NCI-H187 (cell line): ENCODE data around the gene PRKCH.

Experiments
- DNase-seq, 2 experiments: peaks; one replicate each; lab custom pipeline; 2025; lab: John Stamatoyannopoulos, UW

PRKCH gene

DNA sequence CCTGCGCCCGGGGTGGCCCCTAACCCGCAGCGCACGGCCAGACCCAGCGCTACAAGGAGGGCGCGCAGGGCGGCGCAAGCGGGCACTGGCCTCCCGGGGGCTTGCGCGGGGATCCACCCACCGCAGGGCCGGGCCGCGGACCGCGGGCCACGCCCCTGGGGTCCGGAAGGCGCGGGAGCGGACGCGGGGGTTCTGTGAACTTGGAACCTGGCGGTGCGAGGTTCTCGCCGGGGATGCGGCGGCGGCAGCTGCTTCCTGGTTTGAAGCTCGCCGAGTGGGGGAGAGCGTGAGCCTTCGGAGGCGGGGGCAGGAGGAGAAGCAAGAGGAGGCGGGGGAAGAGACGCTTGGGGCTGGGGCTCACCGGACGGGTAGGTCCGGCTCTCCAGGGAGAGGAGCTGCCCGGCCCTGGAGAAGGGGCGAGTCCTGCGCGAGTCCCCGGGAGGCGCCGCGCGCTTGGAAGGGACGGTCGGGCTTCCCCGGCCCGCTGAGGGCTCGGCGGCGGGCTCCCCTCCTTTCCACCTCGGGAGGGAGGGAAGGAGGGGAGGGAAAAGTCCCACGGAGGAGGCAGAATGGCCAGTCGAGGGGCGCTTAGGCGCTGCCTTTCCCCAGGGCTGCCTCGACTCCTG lies at the start of gene PRKCH:
Gene PRKCH, plus strand, starts transcription at position 195 of the 626 bp plus-strand sequence. CDS start 523 bp downstream, outside the sequence.
- DNase-seq: peak; percentile 19 to 21

DNA sequence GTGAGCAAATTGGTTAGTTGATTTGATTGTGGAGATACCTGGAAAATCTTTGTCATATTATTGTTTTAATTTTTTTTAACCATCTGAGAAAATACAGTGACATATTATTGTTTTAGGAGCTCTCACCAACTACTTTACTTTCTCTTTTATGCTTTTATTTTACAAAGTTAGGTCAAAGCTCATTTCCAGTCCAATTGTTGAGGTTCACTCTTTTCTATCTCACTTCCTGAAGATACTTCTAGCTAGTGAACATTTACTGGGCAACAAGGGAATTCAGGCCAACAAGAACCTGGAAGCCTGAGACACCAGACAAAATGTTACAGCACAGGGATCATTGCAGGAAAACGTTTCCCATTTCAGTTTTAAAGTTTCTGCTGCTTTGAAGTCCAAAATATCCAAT lies 44.1 kb upstream of the PRKCH start:
- no peak for DNase-seq

DNA sequence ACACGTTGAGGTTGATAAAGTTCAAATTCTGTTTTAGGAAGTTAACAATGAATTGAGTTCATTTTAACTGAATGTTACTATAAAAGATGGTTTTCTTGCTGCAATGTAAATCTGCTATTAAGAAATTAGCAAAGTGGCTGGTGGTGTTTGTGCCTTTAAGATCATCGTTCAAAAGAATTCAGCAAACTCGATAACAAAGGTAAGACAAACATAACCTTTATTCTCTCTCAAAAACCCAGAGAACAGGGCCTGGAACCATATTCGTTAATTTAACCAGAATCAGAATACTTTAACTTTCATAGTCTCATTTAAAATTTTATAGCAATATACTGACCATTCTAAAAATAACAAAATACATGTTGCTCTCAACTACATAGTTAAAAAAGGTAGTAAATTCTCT lies 43.6 kb upstream of the PRKCH start:
- DNase-seq: no peak

DNA sequence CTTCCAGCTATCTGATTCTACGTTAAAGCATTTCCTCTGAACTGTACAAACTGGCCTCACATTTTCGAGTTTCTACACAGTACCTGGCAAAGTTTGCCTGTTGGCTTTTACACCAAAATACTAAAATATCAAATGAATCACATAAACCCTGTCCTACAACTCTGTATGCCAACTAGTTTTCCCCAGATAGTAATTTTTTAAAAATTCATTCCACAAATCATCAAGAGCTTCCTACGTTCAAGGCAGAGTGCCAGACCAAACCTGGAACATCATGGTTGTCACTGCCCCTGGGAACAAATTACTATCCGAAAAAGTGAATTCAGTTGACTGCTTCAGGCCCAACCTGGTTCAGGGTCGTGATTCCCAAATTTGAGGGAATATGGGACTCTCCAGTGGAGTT lies 42.3 kb upstream of the PRKCH start:
- DNase-seq: no peak

DNA sequence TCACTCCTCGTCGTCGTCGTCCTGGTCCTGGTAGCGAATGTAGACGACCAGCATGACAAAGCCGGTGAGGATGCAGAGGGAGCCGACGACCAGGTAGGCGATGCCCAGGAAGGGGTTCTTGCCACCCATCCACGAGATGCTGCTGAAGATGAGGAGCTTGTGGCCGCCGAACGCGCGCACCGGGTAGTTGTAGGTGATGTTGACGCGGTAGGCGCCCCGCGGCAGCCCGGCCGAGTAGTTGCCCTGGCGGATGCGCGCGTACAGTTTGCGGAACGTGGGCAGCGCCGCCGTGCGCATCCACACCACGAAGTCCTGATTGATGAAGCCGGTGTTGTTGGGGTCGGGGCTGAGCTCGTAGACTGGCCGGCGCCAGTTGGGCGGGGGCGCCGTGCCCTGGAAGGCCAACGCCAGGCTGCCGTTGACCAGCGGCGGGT lies 41.3 kb upstream of the PRKCH start:
- DNase-seq: peak in 1 of 2 experiments; percentile 60

DNA sequence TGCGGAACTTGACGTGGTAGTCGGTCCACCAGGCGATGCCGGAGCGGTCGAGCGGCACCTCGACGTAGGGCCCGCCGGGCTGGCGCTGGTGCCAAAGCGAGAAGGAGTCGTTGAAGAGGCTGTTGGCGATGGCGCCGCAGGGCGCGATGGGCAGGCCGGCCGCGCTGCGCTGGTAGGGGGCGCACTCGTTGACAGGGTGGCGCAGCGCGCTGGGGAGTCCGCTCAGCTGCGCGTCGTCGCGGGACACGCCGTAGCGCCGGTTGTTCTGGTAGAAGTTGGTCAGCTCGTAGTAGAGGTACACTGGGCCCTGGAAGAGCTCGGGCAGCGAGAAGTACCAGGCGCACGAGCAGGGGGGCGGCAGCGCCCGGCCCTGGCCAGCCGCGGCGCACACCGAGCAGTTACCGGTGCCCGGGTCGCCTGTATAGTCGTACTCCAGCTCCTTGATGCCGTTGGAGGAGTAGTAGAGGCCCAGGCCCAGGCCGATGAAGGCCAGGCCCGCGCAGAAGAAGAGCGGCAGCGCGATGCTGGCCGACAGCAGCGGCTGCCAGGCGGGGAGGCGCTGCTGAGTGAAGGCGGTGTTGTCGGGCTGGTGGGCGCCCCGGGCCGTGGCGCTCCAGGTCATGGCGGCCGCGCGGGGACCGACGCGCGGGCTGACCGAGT lies 40.7 kb upstream of the PRKCH start:
- peak; percentile 50 to 74 for DNase-seq

DNA sequence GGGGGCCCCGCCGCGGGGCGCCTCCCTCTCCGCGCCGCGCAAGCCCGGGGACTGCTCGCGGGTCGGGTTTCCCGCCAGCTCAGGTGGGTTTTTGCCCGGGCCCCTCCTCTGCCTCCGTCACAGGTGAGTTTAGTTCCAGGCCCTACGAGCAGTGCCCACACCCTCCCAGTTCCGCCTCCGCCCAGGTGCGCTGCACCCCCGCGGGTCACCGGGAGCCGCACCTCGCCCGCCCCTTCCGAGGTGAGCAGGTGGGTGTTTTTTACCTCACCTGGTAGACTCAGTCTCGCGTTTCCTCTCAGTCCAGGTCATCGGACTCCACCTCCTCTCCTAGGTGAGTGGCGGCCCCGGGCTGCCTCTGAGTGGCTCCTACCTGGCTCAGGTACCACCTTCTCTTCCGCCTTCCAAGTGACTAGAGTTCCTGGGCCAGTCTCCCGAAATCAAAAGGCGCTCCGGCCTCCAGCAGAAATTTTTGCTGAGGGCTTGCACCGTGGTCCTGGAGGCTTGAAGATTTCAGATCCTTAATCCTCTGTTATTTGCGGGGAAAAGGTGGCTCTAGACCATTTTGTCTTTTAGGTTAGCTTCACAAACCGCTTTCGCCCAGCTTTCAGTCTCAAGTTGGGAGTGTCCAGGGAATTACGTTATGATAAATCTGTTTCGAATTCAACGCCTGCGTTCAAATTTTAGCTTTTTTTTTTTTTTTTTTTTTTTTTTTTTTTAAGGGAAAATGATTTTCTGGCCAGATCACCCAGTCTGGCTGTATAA lies 40.0 kb upstream of the PRKCH start, which contains the start of gene TMEM30B:
Gene TMEM30B, minus strand, starts transcription at position 153 of the 762 bp plus-strand sequence. CDS start 191 bp downstream, outside the sequence.
- DNase-seq: peak; percentile 84 to 95

DNA sequence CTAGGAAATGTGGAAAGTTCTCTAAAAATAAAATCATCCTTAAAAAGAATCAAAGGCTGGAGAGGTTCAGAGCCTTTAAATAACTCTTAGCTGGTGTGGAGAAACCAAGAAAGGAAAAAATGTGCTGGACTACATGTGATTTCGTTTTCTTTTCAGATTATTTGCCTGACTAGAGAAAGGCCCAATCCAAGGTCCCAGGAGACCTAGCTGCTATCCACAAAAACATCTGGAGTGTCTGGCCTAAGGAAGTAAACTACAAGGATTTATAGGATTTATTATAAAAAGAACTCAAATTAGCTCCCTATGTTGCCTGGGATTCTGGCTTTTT lies 39.5 kb upstream of the PRKCH start:
- no peak for DNase-seq

DNA sequence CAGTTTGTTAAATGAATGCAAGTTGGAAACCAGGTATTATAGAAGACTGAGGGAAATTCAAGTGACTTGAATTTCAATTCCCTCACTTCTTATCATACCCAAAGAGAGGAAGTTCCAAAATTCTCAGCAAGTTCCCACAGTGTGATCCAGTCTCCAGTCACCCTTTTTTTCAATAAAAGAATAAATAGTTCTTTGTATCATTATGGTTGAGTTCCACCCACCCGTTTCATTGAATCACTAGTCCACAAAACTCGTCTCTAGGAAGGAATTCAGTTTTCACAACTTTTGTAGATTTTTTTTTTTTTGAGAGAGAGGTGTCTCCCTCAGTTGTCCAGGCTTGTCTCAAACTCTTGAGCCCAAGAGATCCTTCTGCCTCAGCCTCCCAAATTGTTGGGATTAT lies 38.6 kb upstream of the PRKCH start:
- DNase-seq: no peak

DNA sequence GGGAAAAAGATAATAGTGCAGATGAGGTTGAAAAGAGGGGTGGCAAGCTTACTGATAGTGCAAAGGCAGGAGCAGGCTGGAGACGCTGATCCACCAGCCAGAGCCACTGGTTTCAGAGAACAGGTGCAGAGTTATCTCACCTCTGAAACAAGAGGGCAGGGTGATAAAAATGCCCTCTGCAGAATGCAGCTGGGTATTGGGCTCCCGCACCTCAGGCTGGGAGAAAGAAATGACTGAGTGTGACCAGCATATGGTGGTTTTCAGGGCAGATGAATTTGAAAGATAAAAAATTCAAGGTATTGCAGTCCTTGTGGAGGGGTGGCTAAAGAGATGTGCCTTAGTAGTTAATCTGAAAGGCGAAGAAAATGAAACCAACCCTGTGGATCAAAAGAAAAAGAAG lies 37.4 kb upstream of the PRKCH start:
- DNase-seq: peak in 1 of 2 experiments; percentile 18

DNA sequence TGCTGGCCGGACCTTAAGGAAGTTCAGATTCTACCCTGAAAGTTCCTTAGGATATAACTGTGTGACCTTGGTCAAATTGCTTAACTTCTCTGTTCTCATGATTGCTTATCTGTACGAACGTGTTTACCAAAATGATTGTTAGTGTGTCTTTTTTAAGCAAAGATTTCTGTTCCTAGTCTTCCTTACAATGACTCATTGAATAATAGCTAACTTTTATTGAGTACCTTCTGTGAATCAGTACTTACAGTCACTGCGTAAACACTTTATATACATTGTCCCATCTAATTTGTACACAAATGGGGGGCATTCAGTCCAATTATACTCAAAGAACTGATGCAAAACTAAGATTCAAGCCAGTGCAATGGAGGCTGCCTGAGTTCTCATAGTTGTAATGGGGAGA lies 36.0 kb upstream of the PRKCH start:
- no peak for DNase-seq

DNA sequence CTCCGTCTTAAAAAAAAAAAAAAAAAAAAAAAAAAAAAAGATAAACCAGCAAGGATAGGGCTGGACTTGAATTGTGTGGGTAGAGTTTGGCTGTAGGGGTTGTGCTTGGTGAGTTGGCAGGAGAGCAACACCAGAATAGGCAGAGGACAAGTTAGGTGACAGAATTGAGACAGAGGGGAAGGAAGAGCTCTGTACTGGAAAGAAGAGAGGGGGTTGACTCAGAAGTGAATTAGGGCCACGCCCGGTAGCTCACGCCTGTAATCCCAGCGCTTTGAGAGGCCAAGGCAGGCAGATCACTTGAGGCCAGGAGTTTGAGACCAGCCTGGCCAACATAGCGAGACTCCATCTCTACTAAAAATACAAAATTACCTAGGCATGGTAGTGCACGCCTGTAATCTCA lies 34.2 kb upstream of the PRKCH start:
- DNase-seq: no peak

DNA sequence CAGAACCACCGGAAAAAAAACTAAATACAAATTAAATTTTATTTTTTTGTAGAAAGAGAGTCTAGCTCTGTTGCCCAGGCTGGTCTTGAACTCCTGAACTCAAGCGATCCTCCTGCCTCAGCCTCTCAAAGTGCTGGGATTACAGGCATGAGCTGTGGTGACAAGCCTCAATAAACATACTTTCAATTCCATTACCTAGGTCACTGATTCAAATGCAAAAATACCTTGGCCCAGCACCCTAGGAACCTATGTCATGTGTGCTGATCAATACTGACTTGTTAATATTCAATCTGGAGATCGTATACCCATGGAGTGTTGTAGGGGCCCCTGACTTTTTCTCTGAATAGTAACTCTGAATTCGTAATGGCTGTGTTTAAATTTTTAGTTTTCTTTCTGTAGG lies 33.2 kb upstream of the PRKCH start:
- no peak for DNase-seq

DNA sequence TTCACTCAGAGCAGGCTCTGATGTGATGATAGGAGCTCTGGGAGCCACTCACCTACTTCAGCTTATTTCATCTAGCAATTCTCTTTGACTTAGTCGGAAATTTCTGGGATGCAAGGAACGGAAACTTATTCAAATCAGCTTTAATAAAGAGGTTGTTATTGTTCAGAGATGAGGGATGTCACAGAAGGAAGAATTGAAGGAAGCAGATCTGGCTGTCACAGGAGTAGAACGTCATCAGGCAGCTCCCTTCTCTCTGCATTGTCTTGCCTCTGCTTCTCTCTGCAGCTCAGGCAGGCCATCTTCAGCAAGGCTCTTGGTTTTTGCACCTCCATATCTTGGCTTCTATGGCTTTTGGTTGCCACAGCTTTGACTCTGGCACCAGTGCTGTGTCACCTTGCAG lies 32.7 kb upstream of the PRKCH start:
- no peak for DNase-seq

DNA sequence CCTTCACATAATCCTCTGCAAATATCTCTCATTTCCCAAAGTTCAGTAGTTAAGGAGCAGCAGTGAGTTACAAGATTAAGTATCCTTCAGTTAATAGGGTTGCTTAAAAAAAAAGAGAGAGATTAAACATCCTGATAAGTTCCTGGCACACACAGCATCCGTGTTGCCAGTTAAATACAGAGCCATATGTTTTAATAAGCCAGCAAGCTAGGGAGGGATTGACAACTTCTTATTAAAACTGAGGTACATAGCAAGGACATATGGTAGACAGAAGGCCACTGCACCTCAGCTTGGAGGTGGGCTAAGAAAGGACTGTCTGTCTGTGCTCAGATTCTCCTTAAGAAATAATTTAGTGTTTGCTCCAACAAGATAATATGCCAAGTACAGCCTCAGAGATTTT lies 30.7 kb upstream of the PRKCH start:
- DNase-seq: no peak

DNA sequence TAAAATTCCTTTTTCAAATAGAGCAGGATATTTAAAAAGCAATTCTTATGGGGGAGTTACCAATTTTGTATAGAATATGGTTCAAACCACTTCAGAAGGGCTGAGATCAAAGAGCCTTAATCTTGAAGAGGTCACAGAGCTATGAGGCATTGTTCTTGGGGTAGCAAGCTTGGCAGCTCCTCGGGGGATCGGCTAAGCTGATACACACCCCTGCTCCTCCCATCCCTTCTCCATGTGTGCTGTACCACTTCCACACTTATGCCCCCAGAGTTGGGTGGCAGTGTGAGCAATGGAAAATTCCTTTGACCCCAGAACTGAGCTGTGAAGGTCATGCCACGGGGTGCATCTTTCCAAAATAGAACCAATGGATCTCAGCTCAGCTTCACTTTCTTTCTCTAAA lies 25.2 kb upstream of the PRKCH start:
- no peak for DNase-seq

DNA sequence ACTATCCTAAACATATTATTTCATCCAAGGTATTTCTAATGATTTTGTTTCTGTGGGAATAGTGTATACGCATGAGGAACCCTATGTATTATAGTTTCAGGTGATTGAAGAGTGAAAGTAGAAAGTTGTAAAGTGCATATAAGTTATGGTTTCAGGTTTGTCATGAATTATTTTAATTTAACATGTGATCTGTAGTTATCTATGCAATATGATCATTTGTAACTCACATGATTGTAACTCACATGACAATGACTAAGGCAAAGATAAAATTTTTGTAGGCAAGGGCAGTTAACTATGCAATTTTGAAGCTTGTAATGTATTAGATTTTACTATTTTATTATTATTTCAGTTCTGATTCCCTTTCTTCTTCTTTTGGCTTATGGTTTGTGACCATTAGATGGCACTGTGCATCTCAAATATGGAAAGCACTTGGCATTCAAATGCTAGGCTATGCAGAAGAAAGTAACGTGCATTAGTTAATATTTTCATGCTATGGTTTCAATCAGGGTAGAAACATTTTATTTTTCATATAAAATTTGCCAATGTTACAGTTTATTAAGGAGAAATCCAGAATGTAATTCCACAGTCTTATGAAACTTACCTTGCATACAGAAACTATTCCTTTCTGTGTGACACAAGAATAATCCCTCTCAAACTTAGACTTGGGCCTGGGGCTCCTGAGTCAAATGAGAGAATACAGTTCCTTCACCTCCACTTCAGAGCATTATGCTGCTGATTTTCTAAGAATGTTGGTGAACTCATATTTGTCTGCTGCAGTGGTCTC lies 24.5 kb upstream of the PRKCH start:
- DNase-seq: no peak

DNA sequence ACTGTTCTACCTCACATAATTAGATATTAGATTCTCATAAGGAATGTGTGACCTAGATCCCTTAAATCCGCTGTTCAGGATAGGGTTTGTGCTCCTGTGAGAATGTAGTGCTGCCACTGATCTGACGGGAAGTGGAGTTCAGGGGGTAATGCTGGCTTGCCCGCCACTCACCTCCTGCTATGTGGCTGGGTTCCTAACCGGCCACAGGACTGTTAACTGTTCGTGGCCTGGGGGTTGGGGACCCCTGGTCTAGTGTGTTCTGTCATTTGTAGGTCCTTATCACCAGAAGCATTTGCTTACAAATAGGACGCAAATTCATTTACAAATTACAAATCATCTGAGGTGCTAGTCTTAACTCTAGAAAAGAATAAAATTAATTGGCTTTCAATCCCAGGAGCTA lies 23.8 kb upstream of the PRKCH start:
- no peak for DNase-seq

DNA sequence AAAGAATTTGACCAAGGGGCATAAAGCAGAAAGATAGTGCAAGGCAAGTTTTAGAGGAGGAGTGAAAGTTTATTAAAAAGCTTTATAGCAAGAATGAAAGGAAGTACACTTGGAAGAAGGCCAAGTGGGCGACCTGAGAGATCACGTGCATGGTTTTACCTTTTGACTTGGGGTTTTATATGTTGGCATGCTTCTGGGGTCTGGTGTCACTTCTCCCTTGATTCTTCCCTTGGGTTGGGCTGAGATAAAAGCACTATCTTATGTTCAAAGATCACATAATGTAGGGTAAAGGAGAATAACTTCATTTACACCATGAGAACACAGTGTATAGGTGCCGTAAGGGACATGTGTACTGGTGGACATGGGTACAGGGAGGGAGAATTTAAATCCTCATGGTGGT lies 22.6 kb upstream of the PRKCH start:
- DNase-seq: no peak

DNA sequence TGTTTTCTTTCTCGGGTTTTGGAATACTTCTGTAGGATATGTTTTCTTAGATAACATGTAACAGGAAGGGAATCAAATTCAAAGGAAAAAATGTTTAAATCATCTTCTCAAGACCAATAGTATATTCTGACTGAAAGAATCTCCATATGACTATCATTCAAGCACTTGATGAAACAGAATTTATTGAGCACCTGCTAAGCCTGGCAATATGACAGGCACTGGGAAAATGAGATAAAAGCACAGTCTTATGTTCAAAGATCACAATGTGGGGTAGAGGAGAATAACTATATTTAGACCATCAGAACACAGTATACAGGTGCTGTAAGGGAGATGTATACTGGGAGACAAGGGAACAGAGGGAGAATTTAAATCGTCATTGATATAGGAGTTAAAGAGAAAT lies 21.2 kb upstream of the PRKCH start:
- no peak for DNase-seq

DNA sequence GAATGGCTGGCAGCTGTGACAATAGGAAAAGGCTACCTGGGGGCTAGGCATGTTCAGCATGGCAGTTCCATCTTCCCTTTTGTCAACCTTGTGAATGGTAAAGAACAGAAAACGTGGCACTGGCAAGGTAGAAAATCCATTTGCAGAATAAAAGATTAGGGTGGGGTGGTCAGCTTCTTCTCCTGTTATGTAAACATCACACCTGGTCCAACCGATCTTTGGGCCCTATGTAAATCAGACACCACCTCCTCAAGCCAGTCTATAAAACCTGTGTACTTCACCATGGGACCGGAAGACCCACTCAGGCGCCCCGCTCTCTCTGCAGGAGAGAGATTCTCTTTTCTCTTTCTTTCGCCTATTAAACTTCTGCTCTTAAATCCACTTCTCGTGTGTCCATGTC lies 20.6 kb upstream of the PRKCH start:
- DNase-seq: no peak

DNA sequence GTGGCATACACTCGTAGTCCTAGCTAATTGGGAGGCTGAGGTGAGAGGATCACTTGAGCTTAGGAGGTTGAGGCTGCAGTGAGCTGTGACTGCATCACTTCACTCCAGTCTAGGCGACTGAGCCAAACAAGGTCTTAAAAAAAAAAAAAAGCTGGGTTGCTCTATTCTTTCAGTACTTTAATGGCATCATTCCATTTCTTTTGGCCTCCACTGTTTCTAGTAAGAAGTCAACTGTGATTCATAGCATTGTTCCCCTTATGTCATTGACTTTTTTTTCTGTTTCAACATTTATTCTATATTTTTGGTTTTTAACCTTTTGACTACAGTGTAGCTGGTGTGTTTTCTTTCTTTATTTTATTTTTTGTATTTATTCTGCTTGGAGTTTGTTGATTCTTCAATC lies 16.7 kb upstream of the PRKCH start:
- DNase-seq: no peak
